HUES48 (cell line): ENCODE data around the gene NSMF.

Experiments used
- H3K27ac ChIP-seq: one replicate; pipeline ENCODE4 v1.7.0; 2013; ENCODE audit warnings: low read depth, low read length, inconsistent platforms
- H3K27me3 ChIP-seq: 2 replicates; pipeline ENCODE4 v1.6.1; 2013; ENCODE audit warnings: mild to moderate bottlenecking, low read length; ENCODE audit not compliant: control insufficient read depth, insufficient read depth
- H3K36me3 ChIP-seq: 2 replicates; pipeline ENCODE4 v1.6.1; 2013; ENCODE audit warnings: low read length; ENCODE audit not compliant: control insufficient read depth, insufficient read depth
- H3K4me1 ChIP-seq: 2 replicates; pipeline ENCODE4 v1.6.1; 2013; ENCODE audit warnings: mild to moderate bottlenecking, low read length; ENCODE audit not compliant: control insufficient read depth, insufficient read depth
- H3K4me3 ChIP-seq: 2 replicates; pipeline ENCODE4 v1.5.1; 2013; ENCODE audit warnings: mild to moderate bottlenecking, low read depth, low read length
- H3K9ac ChIP-seq: 2 replicates; pipeline ENCODE4 v1.6.1; 2013; ENCODE audit warnings: mild to moderate bottlenecking, low read depth, low read length, moderate library complexity
- H3K9me3 ChIP-seq: 2 replicates; pipeline ENCODE4 v1.6.1; 2013; ENCODE audit warnings: low read length; ENCODE audit not compliant: control insufficient read depth, insufficient read depth

NSMF gene

GRCh38 chr9:137439158-137439714 lies 19.9 kb downstream of the NSMF start:
- Histone ChIP-seq H3K9ac (no peak overlapping the region), H3K27ac (no peak overlapping the region), H3K27me3 (no peaks in the 10 kb centered on the region), H3K36me3 (no peaks in the 10 kb centered on the region), H3K9me3 (no peaks in the 10 kb centered on the region), H3K4me1 (no peaks in the 10 kb centered on the region), H3K4me3 (no peak overlapping the region)

- Histone ChIP-seq H3K27ac (no peak overlapping the region), H3K27me3 (no peaks in the 10 kb centered on the region), H3K4me3 (no peak overlapping the region), H3K9ac (no peak overlapping the region), H3K9me3 (no peaks in the 10 kb centered on the region), H3K4me1 (no peaks in the 10 kb centered on the region), H3K36me3 (no peaks in the 10 kb centered on the region)
These were observed 20.5 kb downstream of the NSMF start for GRCh38 chr9:137438591-137439157.

GRCh38 chr9:137437691-137438590 lies 21.2 kb downstream of the NSMF start:
- Histone ChIP-seq H3K36me3 (no peaks in the 10 kb centered on the region), H3K4me1 (no peaks in the 10 kb centered on the region), H3K27me3 (no peaks in the 10 kb centered on the region), H3K9ac (no peak overlapping the region), H3K27ac (no peak overlapping the region), H3K9me3 (no peaks in the 10 kb centered on the region), H3K4me3 (no peak overlapping the region)

GRCh38 chr9:137436761-137437600 lies 22.2 kb downstream of the NSMF start:
- Histone ChIP-seq H3K9me3 (no peaks in the 10 kb centered on the region), H3K4me3 (no peak overlapping the region), H3K36me3 (no peaks in the 10 kb centered on the region), H3K9ac (no peak overlapping the region), H3K27me3 (no peaks in the 10 kb centered on the region), H3K4me1 (no peaks in the 10 kb centered on the region), H3K27ac (no peak overlapping the region)

- no peak overlapping the region for H3K9ac ChIP-seq
These were observed 23.0 kb downstream of the NSMF start for GRCh38 chr9:137435980-137436760.

GRCh38 chr9:137435381-137435891 lies 23.7 kb downstream of the NSMF start:
- no peak overlapping the region for H3K27ac ChIP-seq

More at GRCh38 chr9:137435980-137436760, 23.0 kb downstream of the NSMF start:
- Histone ChIP-seq H3K36me3 (no peaks in the 10 kb centered on the region), H3K4me3 (no peak overlapping the region), H3K27me3 (no peaks in the 10 kb centered on the region), H3K9me3 (no peaks in the 10 kb centered on the region), H3K4me1 (no peaks in the 10 kb centered on the region), H3K27ac (no peak overlapping the region)

GRCh38 chr9:137434498-137435380 lies 24.4 kb downstream of the NSMF start:
- Histone ChIP-seq H3K4me3 (no peak overlapping the region), H3K27me3 (no peaks in the 10 kb centered on the region), H3K9ac (no peak overlapping the region)

More at GRCh38 chr9:137435381-137435891, 23.7 kb downstream of the NSMF start:
- Histone ChIP-seq H3K4me3 (no peak overlapping the region), H3K27me3 (no peaks in the 10 kb centered on the region), H3K36me3 (no peaks in the 10 kb centered on the region), H3K4me1 (no peaks in the 10 kb centered on the region), H3K9ac (no peak overlapping the region), H3K9me3 (no peaks in the 10 kb centered on the region)

GRCh38 chr9:137433916-137434431 lies 25.2 kb downstream of the NSMF start:
- no peaks in the 10 kb centered on the region for H3K9me3 ChIP-seq
- no peak overlapping the region for H3K9ac ChIP-seq
- no peaks in the 10 kb centered on the region for H3K4me1 ChIP-seq
- no peak overlapping the region for H3K27ac ChIP-seq
- no peaks in the 10 kb centered on the region for H3K27me3 ChIP-seq
- H3K36me3 ChIP-seq, result no peaks in the 10 kb centered on the region
- H3K4me3 ChIP-seq, result no peak overlapping the region

More at GRCh38 chr9:137434498-137435380, 24.4 kb downstream of the NSMF start:
- Histone ChIP-seq H3K9me3 (no peaks in the 10 kb centered on the region), H3K4me1 (no peaks in the 10 kb centered on the region), H3K36me3 (no peaks in the 10 kb centered on the region), H3K27ac (no peak overlapping the region)

GRCh38 chr9:137433349-137433915 lies 25.7 kb downstream of the NSMF start:
- Histone ChIP-seq H3K9ac (no peak overlapping the region), H3K27me3 (no peaks in the 10 kb centered on the region), H3K9me3 (no peaks in the 10 kb centered on the region), H3K27ac (no peak overlapping the region), H3K36me3 (no peaks in the 10 kb centered on the region), H3K4me1 (no peaks in the 10 kb centered on the region), H3K4me3 (no peak overlapping the region)
